ENCODE data around the gene NVL. TPM values are rescaled to one million over a fixed set of nuclear protein-coding genes. Genes with fewer than 3 reads are reported as not detected.

Gene NVL
- total and polyA plus RNA-seq, 2 of the 4 experiments (the other 2 are of a cell fraction), result 16.5 to 18.4 TPM

DNA sequence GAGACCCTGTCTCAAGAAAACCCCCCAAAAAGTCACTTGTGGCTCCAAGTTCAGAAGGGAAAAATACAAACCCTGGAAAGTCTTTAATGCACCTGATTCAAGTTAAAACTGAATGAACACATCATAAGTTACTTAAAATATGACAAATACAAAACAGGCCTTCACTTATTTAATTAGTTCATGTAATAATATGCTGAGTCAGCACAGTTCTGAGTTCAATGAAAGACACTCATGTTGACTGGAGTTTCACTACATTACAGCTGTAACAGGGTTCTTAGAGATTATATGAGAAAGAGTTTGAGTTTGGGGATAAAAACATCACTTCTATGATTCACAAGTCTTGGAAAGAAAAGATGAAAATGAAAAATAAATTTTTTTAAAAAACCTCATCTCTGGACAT lies 96.0 kb downstream of the NVL start:
- Histone ChIP-seq H3K4ac (ENCODE audit: low read depth, low read length) (no peak overlapping the region), H3K4me2 (ENCODE audit: low read depth, low read length) (no peak overlapping the region), H2BK5ac (ENCODE audit: low read depth, low read length, poor library complexity, severe bottlenecking) (no peak overlapping the region), H4K91ac (ENCODE audit: insufficient read depth, low read depth, low read length) (no peak overlapping the region), H3K27ac (ENCODE audit: insufficient read depth, low read length) (no peak overlapping the region), H4K5ac (ENCODE audit: low read depth, low read length) (no peak overlapping the region), H2AK9ac (replicated peaks; ENCODE audit: low read depth, low read length, poor library complexity) (no peak overlapping the region), H3K36me3 (ENCODE audit: control insufficient read depth, insufficient read depth, low read length) (peaks cover 11% of the 10 kb centered on the region), H3K79me1 (ENCODE audit: low read depth in 1 of 2, low read length in 2 of 2) (no peaks in the 10 kb centered on the region; a peak in 2 of 4 replicates), H4K8ac (ENCODE audit: low read depth in 2 of 2, low read length in 2 of 2) (no peak overlapping the region), H2AK5ac (ENCODE audit: low read depth, low read length) (no peak overlapping the region), H3K9ac (ENCODE audit: low read depth, low read length) (no peak overlapping the region), H3K27me3 (ENCODE audit: control insufficient read depth, insufficient read depth, low read length) (no peaks in the 10 kb centered on the region), H3K23ac (ENCODE audit: low read depth, low read length) (no peak overlapping the region), H2BK120ac (ENCODE audit: low read depth, low read length) (no peak overlapping the region), H2AFZ (replicated peaks; ENCODE audit: low read length, poor library complexity) (no peak overlapping the region), H4K20me1 (ENCODE audit: insufficient read depth, low read length) (no peaks in the 10 kb centered on the region), H3K9me3 (ENCODE audit: control insufficient read depth, insufficient read depth, low read length) (no peaks in the 10 kb centered on the region), H3K4me3 (ENCODE audit: insufficient read depth, low read depth, low read length) (no peak overlapping the region), H3K4me1 (ENCODE audit: control insufficient read depth, insufficient read depth, low read length) (no peaks in the 10 kb centered on the region), H3K9me1 (ENCODE audit: insufficient read depth, low read length) (no peaks in the 10 kb centered on the region), H3K18ac (ENCODE audit: low read depth, low read length) (no peak overlapping the region), H2BK15ac (ENCODE audit: low read depth, low read length) (no peak overlapping the region), H2BK20ac (ENCODE audit: low read depth, low read length) (no peak overlapping the region), H3K56ac (ENCODE audit: extremely low read depth, insufficient read depth, low read length) (no peak overlapping the region), H3K14ac (replicated peaks; ENCODE audit: low read depth, low read length) (no peak overlapping the region)
- ATAC-seq (ENCODE audit: low read depth) (no peak), DNase-seq (no peak)
- BruUV-seq (replicated peaks), result no TSS peak
- ChIA-PET CTCF (interaction anchor here (0.7 kb wide), 1 partner anchor 31 kb away, joined by 3 read pairs; no protein-coding TSS in a partner anchor), POLR2A (ENCODE audit: unreplicated experiment) (no interaction called here)
- intact Hi-C loops (cut with micrococcal nuclease), result no loop called here
- no peak for TF ChIP-seq CTCF (conservative IDR thresholded peaks at IDR 0.05; ENCODE audit: low read depth, low read length)
- no peak for TF ChIP-seq USF2 (IDR thresholded peaks at IDR 0.05; ENCODE audit: low read depth, low read length)
- TF ChIP-seq CEBPB (IDR thresholded peaks at IDR 0.05; ENCODE audit: low read depth, low read length), result no peak
- TF ChIP-seq MAZ (IDR thresholded peaks at IDR 0.05; ENCODE audit: borderline replicate concordance, low read depth, low read length), result no peak
- TF ChIP-seq NFE2L2 (IDR thresholded peaks at IDR 0.05; ENCODE audit: low read depth, low read length), result peak; percentile 14; the same call in 1 of the 2 replicates
- peak; percentile 100 for TF ChIP-seq MAFK (IDR thresholded peaks at IDR 0.05; ENCODE audit: low read depth, low read length)
- dilution Hi-C loops (cut with HindIII; ENCODE audit: low sequenced_read_pairs, unreplicated experiment), result no loop called here
- in situ Hi-C loops (cut with MboI; ENCODE audit: low sequenced_read_pairs), result no loop called here

Data from IMR-90 (cell line).